ENCODE data around the gene AKAP10. TPM values are rescaled to one million over a fixed set of nuclear protein-coding genes. Genes with fewer than 3 reads are reported as not detected.

AKAP10 gene
- total RNA-seq, 4 donors from 2014 or later = 24.5 to 46.6 (median 36.4) TPM

- TF ChIP-seq, protein P1, sequence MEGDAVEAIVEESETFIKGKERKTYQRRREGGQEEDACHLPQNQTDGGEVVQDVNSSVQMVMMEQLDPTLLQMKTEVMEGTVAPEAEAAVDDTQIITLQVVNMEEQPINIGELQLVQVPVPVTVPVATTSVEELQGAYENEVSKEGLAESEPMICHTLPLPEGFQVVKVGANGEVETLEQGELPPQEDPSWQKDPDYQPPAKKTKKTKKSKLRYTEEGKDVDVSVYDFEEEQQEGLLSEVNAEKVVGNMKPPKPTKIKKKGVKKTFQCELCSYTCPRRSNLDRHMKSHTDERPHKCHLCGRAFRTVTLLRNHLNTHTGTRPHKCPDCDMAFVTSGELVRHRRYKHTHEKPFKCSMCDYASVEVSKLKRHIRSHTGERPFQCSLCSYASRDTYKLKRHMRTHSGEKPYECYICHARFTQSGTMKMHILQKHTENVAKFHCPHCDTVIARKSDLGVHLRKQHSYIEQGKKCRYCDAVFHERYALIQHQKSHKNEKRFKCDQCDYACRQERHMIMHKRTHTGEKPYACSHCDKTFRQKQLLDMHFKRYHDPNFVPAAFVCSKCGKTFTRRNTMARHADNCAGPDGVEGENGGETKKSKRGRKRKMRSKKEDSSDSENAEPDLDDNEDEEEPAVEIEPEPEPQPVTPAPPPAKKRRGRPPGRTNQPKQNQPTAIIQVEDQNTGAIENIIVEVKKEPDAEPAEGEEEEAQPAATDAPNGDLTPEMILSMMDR (IDR thresholded peaks at IDR 0.05; ENCODE audit: low read depth) = no peak
Observed at GRCh38 chr17:20009302-20010098, 31.9 kb upstream of the AKAP10 start, which contains the start of gene SPECC1. Gene SPECC1, plus strand, starts transcription at chr17:20009359. Its CDS starts 87,293 bp downstream, at chr17:20096652.

DNA sequence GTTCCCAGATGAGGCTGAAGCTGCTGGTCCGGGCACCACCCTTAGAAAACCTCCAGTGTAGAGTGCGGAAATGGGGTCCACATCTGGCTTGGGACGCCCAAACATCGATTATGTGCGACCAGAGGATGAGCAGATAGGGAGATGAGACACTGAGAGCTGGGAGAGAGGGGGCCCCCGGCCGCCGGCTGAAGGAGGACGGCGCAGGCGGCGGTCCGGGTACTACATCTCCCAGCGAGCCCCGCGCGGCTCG, 31.3 kb upstream of the AKAP10 start:
- TF ChIP-seq, protein P1 (IDR thresholded peaks at IDR 0.05; ENCODE audit: low read depth) = no peak

- TF ChIP-seq, protein P1 (IDR thresholded peaks at IDR 0.05; ENCODE audit: low read depth) = no peak
Observed at GRCh38 chr17:20008242-20009051, 30.8 kb upstream of the AKAP10 start.

- TF ChIP-seq, protein P1 (IDR thresholded peaks at IDR 0.05; ENCODE audit: low read depth) = no peak
Observed at GRCh38 chr17:19996502-19996901, 18.9 kb upstream of the AKAP10 start.

- TF ChIP-seq, protein P1 (IDR thresholded peaks at IDR 0.05; ENCODE audit: low read depth) = no peak
Observed at GRCh38 chr17:19996086-19996485, 18.5 kb upstream of the AKAP10 start.

DNA sequence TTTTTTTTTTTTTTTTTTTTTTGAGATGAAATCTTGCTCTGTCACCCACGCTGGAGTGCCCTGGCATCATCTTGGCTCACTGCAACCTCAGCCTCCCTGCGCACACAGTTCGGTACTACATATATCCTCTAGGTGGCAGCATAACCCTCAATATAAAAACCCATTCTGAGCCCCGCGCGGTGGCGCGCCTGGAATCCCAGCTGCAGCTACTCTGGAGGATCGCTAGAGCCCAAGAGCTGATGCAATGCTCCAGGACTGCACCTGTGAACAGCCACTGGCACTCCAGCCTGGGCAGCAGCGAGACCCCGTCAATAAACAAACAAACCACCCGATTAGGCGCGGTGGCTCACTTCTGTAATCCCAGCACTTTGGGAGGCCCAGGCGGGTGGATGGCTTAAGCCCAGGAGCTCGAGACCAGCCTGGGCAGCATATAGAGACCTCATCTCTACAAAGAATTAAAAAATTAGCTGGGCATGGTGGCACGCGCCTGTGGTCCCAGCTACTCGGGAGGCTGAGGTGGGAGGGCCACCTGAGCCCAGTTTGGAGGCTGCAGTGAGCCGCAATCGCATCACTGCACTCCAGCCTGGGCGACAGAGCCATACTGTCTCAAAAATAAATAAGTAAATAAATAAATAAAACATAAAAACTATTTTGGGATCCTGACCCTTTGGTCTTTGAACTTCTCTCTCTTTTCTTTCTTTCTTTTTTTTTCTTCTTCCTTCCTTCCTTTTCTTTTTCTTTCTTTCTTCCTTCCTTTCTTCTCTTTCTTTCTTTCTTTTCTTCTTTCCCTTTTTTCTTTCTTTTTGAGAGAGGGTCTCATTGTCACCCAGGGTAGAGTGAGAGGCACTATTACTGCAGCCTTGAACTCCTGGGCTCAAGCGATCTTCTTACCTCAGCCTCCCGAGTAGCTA, 15.4 kb upstream of the AKAP10 start:
- TF ChIP-seq, protein P1 (IDR thresholded peaks at IDR 0.05; ENCODE audit: low read depth) = no peak
